Smooth muscle cell of the umbilical artery (primary cell): Measurements from ENCODE around the gene CAMSAP1. TPM values are rescaled to one million over a fixed set of nuclear protein-coding genes. Genes with fewer than 3 reads are reported as not detected.

Experiments
- total RNA-seq: library from RNA; depleted of rRNA; stranded (reverse); fragments of >200 nt; gene quantifications from 2 replicates; pipeline ENCODE4 v1.2.3, GENCODE V29; 2014

CAMSAP1 gene, protein sequence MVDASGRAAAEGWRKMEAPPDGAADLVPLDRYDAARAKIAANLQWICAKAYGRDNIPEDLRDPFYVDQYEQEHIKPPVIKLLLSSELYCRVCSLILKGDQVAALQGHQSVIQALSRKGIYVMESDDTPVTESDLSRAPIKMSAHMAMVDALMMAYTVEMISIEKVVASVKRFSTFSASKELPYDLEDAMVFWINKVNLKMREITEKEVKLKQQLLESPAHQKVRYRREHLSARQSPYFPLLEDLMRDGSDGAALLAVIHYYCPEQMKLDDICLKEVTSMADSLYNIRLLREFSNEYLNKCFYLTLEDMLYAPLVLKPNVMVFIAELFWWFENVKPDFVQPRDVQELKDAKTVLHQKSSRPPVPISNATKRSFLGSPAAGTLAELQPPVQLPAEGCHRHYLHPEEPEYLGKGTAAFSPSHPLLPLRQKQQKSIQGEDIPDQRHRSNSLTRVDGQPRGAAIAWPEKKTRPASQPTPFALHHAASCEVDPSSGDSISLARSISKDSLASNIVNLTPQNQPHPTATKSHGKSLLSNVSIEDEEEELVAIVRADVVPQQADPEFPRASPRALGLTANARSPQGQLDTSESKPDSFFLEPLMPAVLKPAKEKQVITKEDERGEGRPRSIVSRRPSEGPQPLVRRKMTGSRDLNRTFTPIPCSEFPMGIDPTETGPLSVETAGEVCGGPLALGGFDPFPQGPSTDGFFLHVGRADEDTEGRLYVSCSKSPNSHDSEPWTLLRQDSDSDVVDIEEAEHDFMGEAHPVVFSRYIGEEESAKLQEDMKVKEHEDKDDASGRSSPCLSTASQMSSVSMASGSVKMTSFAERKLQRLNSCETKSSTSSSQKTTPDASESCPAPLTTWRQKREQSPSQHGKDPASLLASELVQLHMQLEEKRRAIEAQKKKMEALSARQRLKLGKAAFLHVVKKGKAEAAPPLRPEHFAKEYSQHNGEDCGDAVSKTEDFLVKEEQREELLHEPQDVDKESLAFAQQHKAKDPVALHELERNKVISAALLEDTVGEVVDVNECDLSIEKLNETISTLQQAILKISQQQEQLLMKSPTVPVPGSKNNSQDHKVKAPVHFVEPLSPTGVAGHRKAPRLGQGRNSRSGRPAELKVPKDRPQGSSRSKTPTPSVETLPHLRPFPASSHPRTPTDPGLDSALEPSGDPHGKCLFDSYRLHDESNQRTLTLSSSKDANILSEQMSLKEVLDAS (N-terminal part only)
- 19.9 and 38.7 TPM in 2 replicates for total RNA-seq

DNA sequence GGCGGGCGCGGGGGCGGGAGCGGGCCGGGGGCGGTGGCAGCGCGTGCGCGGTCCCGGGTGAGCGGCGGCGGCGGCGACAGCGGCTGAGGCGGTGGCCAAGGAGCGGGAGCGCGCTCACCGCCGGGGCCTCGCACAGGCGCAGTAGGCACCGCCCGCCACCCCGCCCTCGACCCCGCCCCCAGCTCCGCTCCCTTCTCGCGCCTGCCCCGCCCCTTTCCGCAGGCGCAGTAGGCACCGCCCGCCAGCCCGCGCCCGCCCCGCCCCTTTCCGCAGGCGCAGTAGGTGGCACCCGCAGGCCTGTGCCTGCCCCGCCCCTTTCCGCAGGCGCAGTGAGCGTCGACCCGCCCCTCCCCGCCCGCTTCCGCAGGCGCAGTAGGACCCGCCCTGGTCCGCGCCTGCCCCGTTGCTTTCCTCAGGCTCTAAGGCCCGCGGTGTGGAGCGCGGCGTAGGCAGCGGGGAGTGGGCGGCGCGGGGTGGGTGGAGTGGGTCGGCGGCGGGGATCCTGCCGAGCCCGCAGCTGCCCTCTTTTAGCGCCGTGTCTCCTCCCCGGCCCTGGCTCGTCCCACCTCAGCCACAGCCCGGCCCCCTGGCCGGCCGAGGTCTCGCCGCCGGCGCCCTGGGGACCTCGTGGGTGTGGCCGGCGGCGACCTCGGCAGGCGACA lies at the start of gene CAMSAP1:
TSS of gene CAMSAP1 (minus strand) at position 116 of the 662 bp plus-strand sequence. CDS start 387 bp downstream, outside the sequence.

Other genes with a start within 250 kb of the CAMSAP1 start
- not detected in 2 replicates for gene LCN9, start 244.2 kb downstream of the CAMSAP1 start, total RNA-seq
- not detected in 2 replicates for gene SOHLH1, start 208.1 kb downstream of the CAMSAP1 start, total RNA-seq
- not detected in 2 replicates for gene KCNT1, start 205.4 kb downstream of the CAMSAP1 start, total RNA-seq
- gene UBAC1, start 53.8 kb upstream of the CAMSAP1 start, total RNA-seq: 27.1 and 29.4 TPM in 2 replicates
- 32.4 and 50.5 TPM in 2 replicates for gene NACC2, start 187.7 kb upstream of the CAMSAP1 start, total RNA-seq
- gene TMEM250, start 211.3 kb upstream of the CAMSAP1 start, total RNA-seq: 47.8 and 52.3 TPM in 2 replicates